MM.1S (cell line): Measurements from ENCODE around the gene RAB4B.

Experiments
- EZH2phosphoT487 ChIP-seq: fragments of 300-600 bp; sonication (generic); IDR thresholded peaks from 2 replicates; pipeline ENCODE4 v1.6.1; 2018; ENCODE audit warnings: antibody characterized with exemption, low read length
- TF ChIP-seq, protein P1 (sequence below): fragments of 300-600 bp; sonication (generic); IDR thresholded peaks from 2 replicates; pipeline ENCODE4 v1.5.1; 2016; ENCODE audit warnings: antibody characterized with exemption, low read length, mixed read lengths

DNA sequence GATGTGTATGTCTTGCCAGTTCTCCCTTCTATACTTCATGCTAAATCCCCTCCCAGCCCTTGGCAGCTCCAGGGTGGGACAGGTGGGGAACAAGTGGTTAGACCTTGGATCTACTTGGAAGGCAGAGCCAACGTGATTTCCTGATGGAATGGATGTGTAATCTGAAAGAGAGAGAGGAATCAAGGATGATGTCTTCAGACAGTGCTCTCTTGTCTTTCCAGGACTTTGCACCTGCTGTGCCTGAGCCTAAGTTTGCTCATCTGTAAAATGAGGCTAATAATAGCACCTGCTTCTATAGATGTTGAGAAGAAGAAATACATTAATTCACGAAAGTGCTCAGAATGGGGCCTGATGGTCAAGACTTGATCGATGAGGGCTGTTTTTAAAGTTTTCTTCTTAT, 13.9 kb downstream of the RAB4B start:
- TF ChIP-seq, protein P1, sequence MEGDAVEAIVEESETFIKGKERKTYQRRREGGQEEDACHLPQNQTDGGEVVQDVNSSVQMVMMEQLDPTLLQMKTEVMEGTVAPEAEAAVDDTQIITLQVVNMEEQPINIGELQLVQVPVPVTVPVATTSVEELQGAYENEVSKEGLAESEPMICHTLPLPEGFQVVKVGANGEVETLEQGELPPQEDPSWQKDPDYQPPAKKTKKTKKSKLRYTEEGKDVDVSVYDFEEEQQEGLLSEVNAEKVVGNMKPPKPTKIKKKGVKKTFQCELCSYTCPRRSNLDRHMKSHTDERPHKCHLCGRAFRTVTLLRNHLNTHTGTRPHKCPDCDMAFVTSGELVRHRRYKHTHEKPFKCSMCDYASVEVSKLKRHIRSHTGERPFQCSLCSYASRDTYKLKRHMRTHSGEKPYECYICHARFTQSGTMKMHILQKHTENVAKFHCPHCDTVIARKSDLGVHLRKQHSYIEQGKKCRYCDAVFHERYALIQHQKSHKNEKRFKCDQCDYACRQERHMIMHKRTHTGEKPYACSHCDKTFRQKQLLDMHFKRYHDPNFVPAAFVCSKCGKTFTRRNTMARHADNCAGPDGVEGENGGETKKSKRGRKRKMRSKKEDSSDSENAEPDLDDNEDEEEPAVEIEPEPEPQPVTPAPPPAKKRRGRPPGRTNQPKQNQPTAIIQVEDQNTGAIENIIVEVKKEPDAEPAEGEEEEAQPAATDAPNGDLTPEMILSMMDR, result no peak
- no peak for TF ChIP-seq EZH2phosphoT487
